Psoas muscle (tissue), 8 donors: Measurements from ENCODE around the gene FBLN5. TPM values are rescaled to one million over a fixed set of nuclear protein-coding genes. Genes with fewer than 3 reads are reported as not detected.
"Not testable (repeated sequence)": the region's sequence is repeated elsewhere in the genome, so short reads cannot be mapped to it uniquely, and the experiment has no call there.

Source experiments
- ATAC-seq, 4 donors: fragments of 200-7000 bp; cut with Tn5 transposase; one replicate each; pipeline ENCODE4 v1.9.1; 2020; ENCODE audit warnings: moderate library complexity in 3 of 4, mild to moderate bottlenecking in 2 of 4
- DNase-seq, 2 donors: peaks; one replicate each; pipeline ENCODE4 v3.0.0-alpha.2; 2020
- H3K27ac ChIP-seq: fragments of 200-600 bp; one replicate; pipeline ENCODE4 v1.8.0; 2022
- H3K27me3 ChIP-seq, 3 donors: fragments of 200-600 bp in 1 of 3; one replicate each; pipeline versions ENCODE4 v1.6.1 to v1.8.0; 2013 to 2022; ENCODE audit warnings: low read length in 2 of 3, mild to moderate bottlenecking in 2 of 3, moderate library complexity in 1 of 3; ENCODE audit not compliant: insufficient read depth in 3 of 3
- H3K36me3 ChIP-seq, 2 donors: fragments of 200-600 bp in 1 of 2; one replicate each; pipeline versions ENCODE4 v1.6.1 to v1.8.0; 2013 to 2022; ENCODE audit warnings: low read depth in 1 of 2, mild to moderate bottlenecking in 1 of 2, moderate library complexity in 1 of 2; ENCODE audit not compliant: insufficient read depth in 1 of 2
- H3K4me1 ChIP-seq: fragments of 200-600 bp; one replicate; pipeline ENCODE4 v1.8.0; 2022
- H3K4me3 ChIP-seq: fragments of 200-600 bp; one replicate; pipeline ENCODE4 v1.8.0; 2022; ENCODE audit warnings: mild to moderate bottlenecking
- H3K9me3 ChIP-seq: fragments of 200-600 bp; one replicate; pipeline ENCODE4 v1.8.0; 2022
- CTCF ChIP-seq: fragments of 200-600 bp; IDR thresholded peaks from one replicate; pipeline ENCODE4 v1.8.0; 2022; ENCODE audit warnings: antibody characterized with exemption
- WGBS, 3 donors: extraction: QIAGEN DNeasy Blood & Tissue Kit; methylation state at CpG; one replicate each; pipeline versions ENCODE4 v1.1.6 to v1.1.7; 2013; 5-methylcytosine and 5-hydroxymethylcytosine counted together
- intact Hi-C, 2 donors: fragments of 100-400 bp; cut with DNase I; formaldehyde crosslinking; loops; one replicate each; pipeline versions ENCODE4 v1.11.0 to v1.14.2; 2022
- polyA plus RNA-seq, 3 donors: library from polyadenylated mRNA; stranded (reverse); fragments of 200-250 nt; gene quantifications; one replicate each; pipeline ENCODE4 v1.2.3, GENCODE V29; 2013
- total RNA-seq, 4 donors: library from RNA; stranded (reverse); fragmentation: NEBNext Ultra II Directional in 2 of 4; extraction: Animal tissue kit (Norgen Biotek cat#: 25700) in 2 of 4; gene quantifications; one replicate each; pipeline versions ENCODE4 v1.2.1 to v1.2.4, GENCODE V29; 2021 to 2023
- donor health status: healthy with polysubstance abuse.
- donor health status: DM: no; HTN: no; CAD: no; lungs with moderate emphysema.
- donor health status: Bipolar disorder and iron deficiency.
- donor health status: healthy.
- donor health status: DM: yes; HTN: yes; CAD: no.
- donor health status: DM: no; HTN: no; CAD: no.
- donor health status: DM: no; HTN: no; CAD: no.
- donor health status: DM: yes; HTN: yes; CAD: no.

The FBLN5 gene
- total and polyA plus RNA-seq, 7 donors, result 12.3 to 37.8 (median 16.7) TPM

GRCh38 chr14:91875525-91876286 lies 71.8 kb downstream of the FBLN5 start:
- Histone ChIP-seq H3K27ac (no peak overlapping the region), H3K4me3 (no peak overlapping the region), H3K27me3 (no peaks in the 10 kb centered on the region), H3K4me1 (peaks cover 12% of the 10 kb centered on the region), H3K36me3 (no peaks in the 10 kb centered on the region), H3K9me3 (no peaks in the 10 kb centered on the region)
- DNase-seq (no peak), ATAC-seq (no peak)
- intact Hi-C loops, result no loop called here
- 79 to 91% (median 89%) methylated on average over 9 of the region's 9 CpGs for WGBS, 3 donors
- no peak for TF ChIP-seq CTCF

- no peak overlapping the region for H3K4me3 ChIP-seq
- DNase-seq, result no peak
- H3K27ac ChIP-seq, result no peak overlapping the region
- no peaks in the 10 kb centered on the region for H3K9me3 ChIP-seq
- H3K36me3 ChIP-seq, result no peaks in the 10 kb centered on the region
- no peaks in the 10 kb centered on the region for H3K27me3 ChIP-seq
- WGBS, 3 donors, result 56 to 62% (median 62%) methylated on average over 15 of the region's 15 CpGs
- peaks cover 12% of the 10 kb centered on the region for H3K4me1 ChIP-seq
- TF ChIP-seq CTCF, result no peak
- intact Hi-C loops, result no loop called here
- ATAC-seq, result peak in 1 of 4 donors; percentile 41
Observed at GRCh38 chr14:91873471-91874415, 73.8 kb downstream of the FBLN5 start.

GRCh38 chr14:91872517-91873470 lies 74.7 kb downstream of the FBLN5 start:
- intact Hi-C loops, result no loop called here
- peak; percentile 72 to 81 for DNase-seq
- H3K27me3 ChIP-seq, result no peaks in the 10 kb centered on the region
- H3K36me3 ChIP-seq, result no peaks in the 10 kb centered on the region
- ATAC-seq, result peak; percentile 65 to 82 (median 74)
- 47 to 55% (median 48%) methylated on average over 15 of the region's 15 CpGs for WGBS, 3 donors
- peak overlapping the region; percentile 15 for H3K27ac ChIP-seq
- no peak overlapping the region for H3K4me3 ChIP-seq
- peaks cover 12% of the 10 kb centered on the region for H3K4me1 ChIP-seq
- TF ChIP-seq CTCF, result no peak
- no peaks in the 10 kb centered on the region for H3K9me3 ChIP-seq

- ATAC-seq, result peak in 3 of 4 donors; percentile 26 to 61 (median 57)
- Histone ChIP-seq H3K27ac (peak overlapping the region; percentile 15), H3K4me1 (peaks cover 12% of the 10 kb centered on the region), H3K36me3 (no peaks in the 10 kb centered on the region), H3K9me3 (no peaks in the 10 kb centered on the region), H3K27me3 (no peaks in the 10 kb centered on the region), H3K4me3 (no peak overlapping the region)
- intact Hi-C loops, result no loop called here
- TF ChIP-seq CTCF, result no peak
- 32 to 37% (median 33%) methylated on average over 3 of the region's 3 CpGs for WGBS, 3 donors
- no peak for DNase-seq
Observed at GRCh38 chr14:91872011-91872501, 75.4 kb downstream of the FBLN5 start.

- ATAC-seq, H3K36me3 ChIP-seq, H3K27ac ChIP-seq, H3K4me3 ChIP-seq, DNase-seq, intact Hi-C loops, H3K27me3 ChIP-seq, H3K9me3 ChIP-seq: not testable (repeated sequence)
- 71 to 79% (median 74%) methylated on average over 4 of the region's 4 CpGs for WGBS, 3 donors
- peaks cover 12% of the 10 kb centered on the region for H3K4me1 ChIP-seq
Observed at GRCh38 chr14:91871401-91871800, 76.1 kb downstream of the FBLN5 start.
